LNCaP clone FGC (cell line): ENCODE results near the gene VAV2.
"Not testable (repeated sequence)": the region's sequence is repeated elsewhere in the genome, so short reads cannot be mapped to it uniquely, and the experiment has no call there.

Experiments used
- DNase-seq: peaks from one replicate; pipeline ENCODE4 v3.0.0-alpha.2; 2011; ENCODE audit warnings: low read depth
- H3K4me3 ChIP-seq: 2 replicates; pipeline ENCODE4 v1.5.1; 2011; ENCODE audit warnings: mild to moderate bottlenecking, low read depth, low read length, control low read depth
- TF ChIP-seq, protein P1 (sequence below): IDR thresholded peaks from 2 replicates; pipeline ENCODE4 v1.5.1; 2012; ENCODE audit warnings: mild to moderate bottlenecking; ENCODE audit not compliant: control insufficient read depth, insufficient read depth; ENCODE audit errors: extremely low read depth

Gene VAV2

DNA sequence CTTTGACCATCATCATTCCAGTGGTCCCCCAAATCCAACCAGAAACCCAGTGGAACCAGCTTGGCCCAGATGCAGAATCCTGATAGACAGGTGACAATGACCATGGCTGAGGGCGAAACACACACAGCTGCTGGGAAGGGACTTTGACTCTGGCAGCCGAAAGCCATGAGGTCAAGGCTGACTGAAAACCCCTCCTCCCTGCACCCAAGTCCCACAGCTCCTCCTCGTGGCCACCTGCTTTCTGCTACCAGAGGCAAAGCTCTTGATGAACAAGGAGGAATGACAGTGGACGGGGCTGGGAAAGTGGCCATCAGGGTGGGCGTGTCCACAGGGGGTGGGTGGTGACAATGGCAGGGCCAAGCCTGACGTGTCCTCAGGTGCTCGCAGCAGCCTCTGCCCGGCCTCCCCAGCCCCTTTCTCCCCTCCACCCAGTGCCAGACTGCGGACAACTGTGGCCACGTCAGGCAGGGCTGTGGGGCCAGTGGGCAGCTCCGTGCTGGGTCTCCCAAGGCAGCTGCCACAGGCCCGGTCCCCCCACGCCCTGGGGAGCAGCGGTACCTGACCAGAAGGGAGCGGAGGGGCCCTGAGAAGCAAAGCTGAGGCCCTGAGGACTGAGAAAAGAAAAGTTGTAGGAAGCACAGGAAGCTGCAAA, 223.1 kb downstream of the VAV2 start:
- TF ChIP-seq, protein P1, sequence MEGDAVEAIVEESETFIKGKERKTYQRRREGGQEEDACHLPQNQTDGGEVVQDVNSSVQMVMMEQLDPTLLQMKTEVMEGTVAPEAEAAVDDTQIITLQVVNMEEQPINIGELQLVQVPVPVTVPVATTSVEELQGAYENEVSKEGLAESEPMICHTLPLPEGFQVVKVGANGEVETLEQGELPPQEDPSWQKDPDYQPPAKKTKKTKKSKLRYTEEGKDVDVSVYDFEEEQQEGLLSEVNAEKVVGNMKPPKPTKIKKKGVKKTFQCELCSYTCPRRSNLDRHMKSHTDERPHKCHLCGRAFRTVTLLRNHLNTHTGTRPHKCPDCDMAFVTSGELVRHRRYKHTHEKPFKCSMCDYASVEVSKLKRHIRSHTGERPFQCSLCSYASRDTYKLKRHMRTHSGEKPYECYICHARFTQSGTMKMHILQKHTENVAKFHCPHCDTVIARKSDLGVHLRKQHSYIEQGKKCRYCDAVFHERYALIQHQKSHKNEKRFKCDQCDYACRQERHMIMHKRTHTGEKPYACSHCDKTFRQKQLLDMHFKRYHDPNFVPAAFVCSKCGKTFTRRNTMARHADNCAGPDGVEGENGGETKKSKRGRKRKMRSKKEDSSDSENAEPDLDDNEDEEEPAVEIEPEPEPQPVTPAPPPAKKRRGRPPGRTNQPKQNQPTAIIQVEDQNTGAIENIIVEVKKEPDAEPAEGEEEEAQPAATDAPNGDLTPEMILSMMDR = 0 out of 2 replicates have a peak, but pooled peaks have one; percentile 3
- no peak overlapping the region for H3K4me3 ChIP-seq
- DNase-seq = no peak

DNA sequence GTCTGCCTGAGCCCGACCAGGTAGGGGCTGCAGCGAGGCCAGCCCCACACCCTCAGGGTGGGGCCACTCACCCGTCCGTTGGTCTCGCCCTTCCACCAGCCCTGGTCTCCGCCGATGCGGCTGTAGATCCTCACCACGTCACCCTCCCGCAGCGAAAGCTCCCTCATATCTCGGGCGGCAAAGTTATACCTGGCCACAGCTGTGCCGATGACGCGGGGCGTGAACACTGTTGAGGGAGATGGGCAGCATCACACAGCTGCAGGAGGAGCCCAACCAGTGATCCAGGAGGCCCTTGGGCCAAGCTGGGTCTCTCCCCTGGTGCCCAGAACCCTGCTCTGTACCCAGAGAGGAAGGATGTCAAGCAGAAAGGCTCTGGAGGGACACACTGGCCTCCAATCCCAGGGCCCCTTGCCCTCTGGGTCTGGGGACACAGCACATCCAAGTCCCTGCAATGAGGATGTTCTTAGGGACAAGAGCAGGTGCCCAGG, 223.7 kb downstream of the VAV2 start:
- no peak overlapping the region for H3K4me3 ChIP-seq
- no peak for DNase-seq
- TF ChIP-seq, protein P1 = no peak

DNA sequence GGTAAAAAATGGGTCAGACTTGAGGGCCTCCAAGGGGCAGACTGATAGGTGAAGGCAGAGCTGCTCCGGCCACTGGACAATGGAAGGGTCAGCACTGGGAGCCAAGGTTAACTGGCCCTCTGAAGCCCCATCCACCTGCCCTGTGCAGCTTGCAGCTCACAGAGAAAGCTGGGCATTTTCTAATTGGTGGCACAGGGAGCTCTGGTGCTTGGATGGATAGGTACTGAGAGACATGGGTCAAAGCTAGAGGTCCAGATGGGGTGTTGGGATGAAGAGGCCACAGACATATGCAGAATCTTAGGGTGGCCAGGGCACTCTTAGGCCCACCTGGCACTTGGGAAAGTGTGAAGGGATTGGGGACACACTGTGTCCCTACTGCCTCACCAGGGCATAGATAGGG, 224.5 kb downstream of the VAV2 start:
- TF ChIP-seq, protein P1 = no peak
- H3K4me3 ChIP-seq = no peak overlapping the region
- no peak for DNase-seq

DNA sequence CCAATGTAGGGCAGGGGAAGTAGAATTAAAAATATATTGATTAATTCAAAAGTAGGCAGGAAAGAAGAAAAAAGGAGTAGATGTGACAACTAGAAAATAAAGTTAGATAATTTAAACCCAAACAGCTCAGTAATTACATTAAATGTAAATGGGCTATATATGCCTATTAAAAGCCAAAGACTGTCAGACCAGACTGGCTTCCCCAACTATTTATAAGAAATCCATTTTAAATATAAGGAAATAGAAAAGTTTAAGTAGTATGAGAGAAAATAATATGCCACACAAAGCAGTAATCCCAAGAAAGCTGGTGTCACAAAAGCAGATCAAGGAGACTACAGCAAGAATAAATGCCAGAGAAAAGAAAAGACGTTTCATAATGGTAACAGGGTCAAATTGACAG, 225.1 kb downstream of the VAV2 start:
- H3K4me3 ChIP-seq = no peak overlapping the region
- TF ChIP-seq, protein P1 = no peak
- DNase-seq = no peak

DNA sequence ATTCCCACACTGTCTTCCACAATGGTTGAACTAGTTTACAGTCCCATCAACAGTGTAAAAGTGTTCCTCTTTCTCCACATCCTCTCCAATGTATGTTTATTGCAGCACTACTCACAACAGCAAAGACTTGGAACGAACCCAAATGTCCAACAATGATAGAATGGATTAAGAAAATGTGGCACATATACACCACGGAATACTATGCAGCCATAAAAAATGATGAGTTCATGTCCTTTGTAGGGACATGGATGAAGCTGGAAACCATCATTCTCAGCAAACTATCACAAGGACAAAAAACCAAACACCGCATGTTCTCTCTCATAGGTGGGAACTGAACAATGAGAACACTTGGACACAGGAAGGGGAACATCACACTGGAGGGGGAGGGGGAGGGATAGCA, 225.9 kb downstream of the VAV2 start:
- not testable (repeated sequence) for H3K4me3 ChIP-seq, DNase-seq

DNA sequence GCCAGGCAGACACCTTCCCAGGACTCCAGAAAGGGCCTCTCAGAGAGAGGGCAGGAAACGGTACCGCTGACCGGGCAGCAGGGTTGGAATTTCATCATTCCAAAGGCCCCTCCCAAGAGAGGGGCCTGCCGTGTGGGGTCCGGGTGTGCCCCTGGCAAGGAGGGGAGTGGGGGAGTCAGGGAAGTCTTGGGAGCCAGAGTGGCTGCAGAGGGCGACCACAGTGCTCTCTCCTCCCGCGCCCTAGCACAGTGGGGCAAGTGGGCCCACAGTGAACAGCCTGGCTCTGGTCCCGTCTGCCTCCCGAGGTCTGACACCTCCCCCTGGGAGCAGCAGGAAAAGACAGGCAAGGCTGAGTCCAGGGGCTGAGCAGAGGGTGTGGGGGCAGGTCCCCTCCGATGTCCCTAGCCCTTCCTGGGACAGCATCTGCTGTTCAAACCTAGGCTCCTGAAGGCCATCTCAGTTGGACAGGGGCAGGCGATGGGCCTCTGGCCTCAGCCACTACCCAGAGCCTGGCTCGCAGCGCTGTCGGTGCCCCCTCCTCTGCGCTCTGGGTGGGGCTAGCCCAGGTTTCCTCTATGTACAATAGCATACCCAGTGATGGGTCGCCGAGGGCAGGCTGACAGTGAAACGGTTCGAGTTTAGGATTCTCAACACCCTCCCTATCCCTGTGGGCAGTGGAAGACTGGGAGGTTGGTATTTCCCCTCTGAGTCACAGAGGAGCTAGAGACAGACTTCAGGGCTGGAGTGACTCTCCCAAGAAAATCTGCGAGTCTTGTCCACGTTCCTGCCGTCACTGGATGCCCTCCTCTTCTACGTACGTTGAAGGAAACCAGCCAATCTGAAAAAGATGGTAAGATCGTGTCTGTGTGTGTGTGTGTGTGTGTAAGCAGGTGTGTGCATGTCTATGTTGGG, 228.6 kb downstream of the VAV2 start:
- H3K4me3 ChIP-seq = no peak overlapping the region
- TF ChIP-seq, protein P1 = no peak
- no peak for DNase-seq

DNA sequence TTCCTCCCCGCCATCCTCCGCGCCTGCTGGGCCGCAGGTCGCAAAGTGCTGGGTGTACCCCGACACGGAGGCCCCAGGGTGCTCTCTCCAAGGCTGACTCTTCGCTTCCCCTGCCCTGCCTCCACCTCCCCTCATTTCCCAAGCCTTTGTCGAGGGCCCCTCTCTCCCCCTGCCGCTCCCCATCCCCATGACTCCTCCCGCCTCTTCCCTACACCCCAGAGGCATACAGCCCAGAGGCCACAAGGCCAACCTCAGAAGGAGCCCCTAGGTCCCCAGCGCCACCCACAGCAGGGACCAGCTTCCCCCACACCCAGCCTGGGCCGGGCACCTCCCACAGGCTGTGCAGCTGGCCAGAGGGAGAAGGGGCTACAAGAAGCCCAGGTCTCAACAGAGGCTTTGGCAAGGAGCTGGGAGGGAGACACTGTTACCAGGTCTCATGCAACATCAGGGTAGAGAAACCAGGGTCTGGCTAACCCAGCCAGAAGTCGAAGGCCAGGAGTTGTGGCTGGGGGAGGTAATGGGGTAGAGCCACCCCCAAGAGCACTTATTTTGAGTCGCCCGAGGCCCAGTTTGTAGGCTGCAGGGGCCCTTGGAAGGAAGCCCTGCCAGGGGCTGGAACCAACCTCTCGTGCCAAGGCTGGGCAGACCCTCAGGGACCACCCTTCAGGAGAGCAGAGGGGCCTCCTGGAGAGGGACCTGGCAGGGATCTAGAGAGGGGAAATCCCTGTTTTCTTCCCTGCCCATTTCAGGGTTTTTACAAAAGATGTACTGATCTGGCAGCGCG, 229.4 kb downstream of the VAV2 start:
- no peak overlapping the region for H3K4me3 ChIP-seq
- TF ChIP-seq, protein P1 = no peak
- no peak for DNase-seq
